DND-41 (cell line): ENCODE measurements around the gene TAS2R39.
"Not testable (repeated sequence)": the region's sequence is repeated elsewhere in the genome, so short reads cannot be mapped to it uniquely, and the experiment has no call there.

Experiments
- ATAC-seq: fragments of 200-7000 bp; cut with Tn5 transposase; 3 replicates; pipeline ENCODE4 v1.9.1; 2021; ENCODE audit warnings: low read depth; ENCODE audit not compliant: insufficient read depth
- DNase-seq: peaks from one replicate; pipeline ENCODE4 v3.0.0-alpha.2; 2020
- H2AFZ ChIP-seq: 2 replicates; pipeline ENCODE4 v1.6.0; 2012; ENCODE audit warnings: low read depth, low read length
- H3K27ac ChIP-seq: 2 replicates; pipeline ENCODE4 v1.5.1; 2012; ENCODE audit warnings: low read length, inconsistent platforms
- H3K27me3 ChIP-seq: fragments of 200-600 bp; sonication (generic); 2 replicates; pipeline ENCODE4 v1.6.0; 2012; ENCODE audit warnings: low read length, mild to moderate bottlenecking, inconsistent platforms; ENCODE audit not compliant: insufficient read depth, poor library complexity
- H3K36me3 ChIP-seq: 2 replicates; pipeline ENCODE4 v1.5.1; 2012; ENCODE audit warnings: low read length, inconsistent platforms; ENCODE audit not compliant: insufficient read depth
- H3K4me1 ChIP-seq: 2 replicates; pipeline ENCODE4 v1.5.1; 2012; ENCODE audit warnings: mild to moderate bottlenecking, low read length; ENCODE audit not compliant: insufficient read depth
- H3K4me2 ChIP-seq: 2 replicates; pipeline ENCODE4 v1.6.0; 2012; ENCODE audit warnings: mild to moderate bottlenecking, moderate library complexity, low read length, inconsistent platforms; ENCODE audit not compliant: insufficient read depth
- H3K4me3 ChIP-seq, 2 experiments: fragments of 200-600 bp in 1 of 2; shearing (Covaris generic) in 1 of 2; 2 replicates each; pipeline ENCODE4 v1.5.1; 2012 to 2016; ENCODE audit warnings: inconsistent platforms in 2 of 2, low read length in 2 of 2, mild to moderate bottlenecking in 2 of 2, low read depth in 1 of 2, moderate library complexity in 1 of 2
- H3K79me2 ChIP-seq: 2 replicates; pipeline ENCODE4 v1.6.0; 2012; ENCODE audit warnings: low read length, inconsistent platforms; ENCODE audit not compliant: insufficient read depth
- H3K9ac ChIP-seq: 2 replicates; pipeline ENCODE4 v1.6.0; 2012; ENCODE audit warnings: low read depth, mild to moderate bottlenecking, inconsistent platforms, low read length, moderate library complexity
- H3K9me3 ChIP-seq: 2 replicates; pipeline ENCODE4 v1.5.1; 2012; ENCODE audit warnings: low read length, moderate library complexity, mild to moderate bottlenecking, inconsistent platforms; ENCODE audit not compliant: insufficient read depth, severe bottlenecking
- H4K20me1 ChIP-seq: 2 replicates; pipeline ENCODE4 v1.6.0; 2012; ENCODE audit warnings: low read length; ENCODE audit not compliant: insufficient read depth
- CTCF ChIP-seq: IDR thresholded peaks from 2 replicates; pipeline ENCODE4 v1.5.1; 2012; ENCODE audit warnings: borderline replicate concordance, low read length, moderate library complexity, mild to moderate bottlenecking; ENCODE audit not compliant: poor library complexity, severe bottlenecking; ENCODE audit errors: extremely low read depth
- EZH2 ChIP-seq: IDR thresholded peaks from 3 replicates; pipeline ENCODE4 v1.6.1; 2012; ENCODE audit warnings: borderline replicate concordance, low read depth, mild to moderate bottlenecking, moderate library complexity, low read length, inconsistent platforms; ENCODE audit not compliant: severe bottlenecking

TAS2R39 gene

GRCh38 chr7:143177374-143178119, 5.7 kb upstream of the TAS2R39 start:
- DNase-seq: no peak

DNA sequence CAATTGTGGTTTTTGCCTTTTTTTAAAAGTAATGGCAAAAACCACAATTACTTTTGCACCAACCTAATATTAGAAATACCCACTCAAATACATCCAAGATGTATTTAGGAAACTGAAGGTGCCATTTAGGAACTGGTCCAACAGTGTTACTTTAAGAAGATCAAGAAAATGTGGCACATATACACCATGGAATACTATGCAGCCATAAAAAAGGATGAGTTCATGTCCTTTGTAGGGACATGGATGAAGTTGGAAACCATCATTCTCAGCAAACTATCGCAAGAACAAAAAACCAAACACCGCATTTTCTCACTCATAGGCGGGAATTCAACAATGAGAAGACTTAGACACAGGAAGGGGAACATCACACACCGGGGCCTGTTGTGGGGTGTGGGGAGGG, 2.4 kb upstream of the TAS2R39 start:
- not testable (repeated sequence) for H3K9ac ChIP-seq, H3K4me3 ChIP-seq, H4K20me1 ChIP-seq, H3K27me3 ChIP-seq, H3K4me1 ChIP-seq, H3K79me2 ChIP-seq, DNase-seq, H2AFZ ChIP-seq, H3K4me2 ChIP-seq, H3K36me3 ChIP-seq, H3K27ac ChIP-seq, ATAC-seq
- H3K9me3 ChIP-seq: peaks cover 16% of the 10 kb centered on the region

More at GRCh38 chr7:143177374-143178119, 5.7 kb upstream of the TAS2R39 start:
- Histone ChIP-seq H3K9me3 (peaks cover 16% of the 10 kb centered on the region), H3K4me2 (no peak overlapping the region), H3K9ac (no peak overlapping the region), H4K20me1 (no peaks in the 10 kb centered on the region), H3K27me3 (no peaks in the 10 kb centered on the region), H3K27ac (no peak overlapping the region), H3K4me3 (no peak overlapping the region), H3K4me1 (no peaks in the 10 kb centered on the region), H2AFZ (no peak overlapping the region), H3K79me2 (no peaks in the 10 kb centered on the region), H3K36me3 (no peaks in the 10 kb centered on the region)
- no peak for ATAC-seq
- no peak for TF ChIP-seq CTCF
- TF ChIP-seq EZH2: no peak

- no peaks in the 10 kb centered on the region for H3K36me3 ChIP-seq
- TF ChIP-seq CTCF: no peak
- no peak for TF ChIP-seq EZH2
- H3K9ac ChIP-seq: no peak overlapping the region
- no peak overlapping the region for H3K4me3 ChIP-seq
- DNase-seq: peak; percentile 13
- H3K27ac ChIP-seq: no peak overlapping the region
- no peaks in the 10 kb centered on the region for H4K20me1 ChIP-seq
- H3K4me2 ChIP-seq: no peak overlapping the region
- peaks cover 16% of the 10 kb centered on the region for H3K9me3 ChIP-seq
- H2AFZ ChIP-seq: no peak overlapping the region
- H3K4me1 ChIP-seq: no peaks in the 10 kb centered on the region
- H3K79me2 ChIP-seq: no peaks in the 10 kb centered on the region
- H3K27me3 ChIP-seq: no peaks in the 10 kb centered on the region
- ATAC-seq: peak; percentile 77; the same call in 2 of the 3 replicates
These were observed 1.9 kb upstream of the TAS2R39 start for GRCh38 chr7:143181349-143181748.

GRCh38 chr7:143185551-143185950, 2.3 kb downstream of the TAS2R39 start:
- Histone ChIP-seq H3K9me3 (no peaks in the 10 kb centered on the region), H3K9ac (no peak overlapping the region), H3K27ac (no peak overlapping the region), H2AFZ (no peak overlapping the region), H3K79me2 (no peaks in the 10 kb centered on the region), H3K27me3 (no peaks in the 10 kb centered on the region), H3K4me2 (no peak overlapping the region), H3K4me3 (no peak overlapping the region), H3K4me1 (no peaks in the 10 kb centered on the region), H4K20me1 (no peaks in the 10 kb centered on the region), H3K36me3 (no peaks in the 10 kb centered on the region)
- ATAC-seq (no peak), DNase-seq (no peak)
- TF ChIP-seq EZH2 (no peak), CTCF (no peak)
